Measurements from ENCODE around the gene A4GALT. TPM values are rescaled to one million over a fixed set of nuclear protein-coding genes. Genes with fewer than 3 reads are reported as not detected.

The A4GALT gene
- polyA plus RNA-seq, 2 donors = 19.3 to 50.3 TPM

GRCh38 chr22:42656578-42656977, 64.1 kb downstream of the A4GALT start:
- WGBS, 2 donors = 94 to 97% methylated on average over 8 of the region's 8 CpGs

GRCh38 chr22:42655693-42656092, 65.0 kb downstream of the A4GALT start:
- no peaks in the 10 kb centered on the region for H3K9me3 ChIP-seq (ENCODE audit: control insufficient read depth in 2 of 2, insufficient read depth in 1 of 2, low read depth in 1 of 2, low read length in 1 of 2)

More at GRCh38 chr22:42656578-42656977, 64.1 kb downstream of the A4GALT start:
- H3K4me3 ChIP-seq (ENCODE audit: low read depth in 1 of 2, low read length in 2 of 2) = no peak overlapping the region
- no peaks in the 10 kb centered on the region for H3K4me1 ChIP-seq (ENCODE audit: control insufficient read depth in 2 of 2, insufficient read depth in 2 of 2, low read length in 1 of 2)
- H3K36me3 ChIP-seq (ENCODE audit: control insufficient read depth in 2 of 2, insufficient read depth in 2 of 2, low read length in 1 of 2) = no peaks in the 10 kb centered on the region
- H3K27me3 ChIP-seq (ENCODE audit: control insufficient read depth in 1 of 2, insufficient read depth in 2 of 2, low read length in 2 of 2) = no peaks in the 10 kb centered on the region
- H3K9me3 ChIP-seq (ENCODE audit: control insufficient read depth in 2 of 2, insufficient read depth in 1 of 2, low read depth in 1 of 2, low read length in 1 of 2) = no peaks in the 10 kb centered on the region
- H3K27ac ChIP-seq (ENCODE audit: low read depth in 2 of 2, low read length in 1 of 2) = no peak overlapping the region

GRCh38 chr22:42654436-42655073, 66.1 kb downstream of the A4GALT start:
- H3K4me3 ChIP-seq (ENCODE audit: low read depth in 1 of 2, low read length in 2 of 2) = no peak overlapping the region
- H3K36me3 ChIP-seq (ENCODE audit: control insufficient read depth in 2 of 2, insufficient read depth in 2 of 2, low read length in 1 of 2) = no peaks in the 10 kb centered on the region
- no peak overlapping the region for H3K27ac ChIP-seq (ENCODE audit: low read depth in 2 of 2, low read length in 1 of 2)
- H3K27me3 ChIP-seq (ENCODE audit: control insufficient read depth in 1 of 2, insufficient read depth in 2 of 2, low read length in 2 of 2) = no peaks in the 10 kb centered on the region
- no peaks in the 10 kb centered on the region for H3K9me3 ChIP-seq (ENCODE audit: control insufficient read depth in 2 of 2, insufficient read depth in 1 of 2, low read depth in 1 of 2, low read length in 1 of 2)
- WGBS, 2 donors = 81 to 86% methylated on average over 7 of the region's 7 CpGs
- peaks cover 0 to 2% of the 10 kb centered on the region in 2 donors for H3K4me1 ChIP-seq (ENCODE audit: control insufficient read depth in 2 of 2, insufficient read depth in 2 of 2, low read length in 1 of 2)

More at GRCh38 chr22:42655693-42656092, 65.0 kb downstream of the A4GALT start:
- Histone ChIP-seq H3K27ac (ENCODE audit: low read depth in 2 of 2, low read length in 1 of 2) (no peak overlapping the region), H3K36me3 (ENCODE audit: control insufficient read depth in 2 of 2, insufficient read depth in 2 of 2, low read length in 1 of 2) (no peaks in the 10 kb centered on the region), H3K27me3 (ENCODE audit: control insufficient read depth in 1 of 2, insufficient read depth in 2 of 2, low read length in 2 of 2) (no peaks in the 10 kb centered on the region), H3K4me3 (ENCODE audit: low read depth in 1 of 2, low read length in 2 of 2) (no peak overlapping the region), H3K4me1 (ENCODE audit: control insufficient read depth in 2 of 2, insufficient read depth in 2 of 2, low read length in 1 of 2) (no peaks in the 10 kb centered on the region)
- 62 to 66% methylated on average over 9 of the region's 9 CpGs for WGBS, 2 donors

- H3K36me3 ChIP-seq (ENCODE audit: control insufficient read depth in 2 of 2, insufficient read depth in 2 of 2, low read length in 1 of 2) = no peaks in the 10 kb centered on the region
- 83 to 91% methylated on average over 4 of the region's 4 CpGs for WGBS, 2 donors
- H3K9me3 ChIP-seq (ENCODE audit: control insufficient read depth in 2 of 2, insufficient read depth in 1 of 2, low read depth in 1 of 2, low read length in 1 of 2) = no peaks in the 10 kb centered on the region
- H3K27me3 ChIP-seq (ENCODE audit: control insufficient read depth in 1 of 2, insufficient read depth in 2 of 2, low read length in 2 of 2) = no peaks in the 10 kb centered on the region
- H3K4me1 ChIP-seq (ENCODE audit: control insufficient read depth in 2 of 2, insufficient read depth in 2 of 2, low read length in 1 of 2) = peaks cover 0 to 2% of the 10 kb centered on the region in 2 donors
- no peak overlapping the region for H3K4me3 ChIP-seq (ENCODE audit: low read depth in 1 of 2, low read length in 2 of 2)
- H3K27ac ChIP-seq (ENCODE audit: low read depth in 2 of 2, low read length in 1 of 2) = no peak overlapping the region
Observed at GRCh38 chr22:42653999-42654398, 66.7 kb downstream of the A4GALT start.

GRCh38 chr22:42651134-42651533, 69.5 kb downstream of the A4GALT start:
- Histone ChIP-seq H3K36me3 (ENCODE audit: control insufficient read depth in 2 of 2, insufficient read depth in 2 of 2, low read length in 1 of 2) (no peaks in the 10 kb centered on the region), H3K9me3 (ENCODE audit: control insufficient read depth in 2 of 2, insufficient read depth in 1 of 2, low read depth in 1 of 2, low read length in 1 of 2) (no peaks in the 10 kb centered on the region), H3K4me1 (ENCODE audit: control insufficient read depth in 2 of 2, insufficient read depth in 2 of 2, low read length in 1 of 2) (peaks cover 7 to 23% of the 10 kb centered on the region in 2 donors), H3K4me3 (ENCODE audit: low read depth in 1 of 2, low read length in 2 of 2) (no peak overlapping the region), H3K27me3 (ENCODE audit: control insufficient read depth in 1 of 2, insufficient read depth in 2 of 2, low read length in 2 of 2) (no peaks in the 10 kb centered on the region), H3K27ac (ENCODE audit: low read depth in 2 of 2, low read length in 1 of 2) (no peak overlapping the region)
- 66 to 71% methylated on average over 7 of the region's 7 CpGs for WGBS, 2 donors

- H3K36me3 ChIP-seq (ENCODE audit: control insufficient read depth in 2 of 2, insufficient read depth in 2 of 2, low read length in 1 of 2) = no peaks in the 10 kb centered on the region
- peak within 1 kb of the TSS; percentile 91 to 99 for H3K4me3 ChIP-seq (ENCODE audit: low read depth in 1 of 2, low read length in 2 of 2)
- no peaks in the 10 kb centered on the region for H3K9me3 ChIP-seq (ENCODE audit: control insufficient read depth in 2 of 2, insufficient read depth in 1 of 2, low read depth in 1 of 2, low read length in 1 of 2)
- H3K27me3 ChIP-seq (ENCODE audit: control insufficient read depth in 1 of 2, insufficient read depth in 2 of 2, low read length in 2 of 2) = no peaks in the 10 kb centered on the region
- WGBS, 2 donors = 7 to 19% methylated on average over 34 to 81 of the region's 81 CpGs
- H3K27ac ChIP-seq (ENCODE audit: low read depth in 2 of 2, low read length in 1 of 2) = peak within 1 kb of the TSS; percentile 86 to 97
- H3K4me1 ChIP-seq (ENCODE audit: control insufficient read depth in 2 of 2, insufficient read depth in 2 of 2, low read length in 1 of 2) = peaks cover 11 to 40% of the 10 kb centered on the region in 2 donors
Observed at GRCh38 chr22:42649246-42650099, 71.2 kb downstream of the A4GALT start, which contains the start of gene CYB5R3. Gene CYB5R3, minus strand, starts transcription at chr22:42649392. Its CDS starts 77 bp downstream, at chr22:42649315.

GRCh38 chr22:42648368-42649245, 72.1 kb downstream of the A4GALT start:
- Histone ChIP-seq H3K27me3 (ENCODE audit: control insufficient read depth in 1 of 2, insufficient read depth in 2 of 2, low read length in 2 of 2) (no peaks in the 10 kb centered on the region), H3K4me3 (ENCODE audit: low read depth in 1 of 2, low read length in 2 of 2) (peak overlapping the region; percentile 91 to 99), H3K27ac (ENCODE audit: low read depth in 2 of 2, low read length in 1 of 2) (peak overlapping the region; percentile 86 to 97), H3K36me3 (ENCODE audit: control insufficient read depth in 2 of 2, insufficient read depth in 2 of 2, low read length in 1 of 2) (no peaks in the 10 kb centered on the region), H3K4me1 (ENCODE audit: control insufficient read depth in 2 of 2, insufficient read depth in 2 of 2, low read length in 1 of 2) (peaks cover 11 to 45% of the 10 kb centered on the region in 2 donors), H3K9me3 (ENCODE audit: control insufficient read depth in 2 of 2, insufficient read depth in 1 of 2, low read depth in 1 of 2, low read length in 1 of 2) (no peaks in the 10 kb centered on the region)
- 1 to 2% methylated on average over 44 to 49 of the region's 49 CpGs for WGBS, 2 donors

GRCh38 chr22:42648017-42648367, 72.7 kb downstream of the A4GALT start:
- Histone ChIP-seq H3K4me3 (ENCODE audit: low read depth in 1 of 2, low read length in 2 of 2) (peak overlapping the region; percentile 91 to 99), H3K27ac (ENCODE audit: low read depth in 2 of 2, low read length in 1 of 2) (peak overlapping the region; percentile 86 to 97)

More at GRCh38 chr22:42648017-42648367, 72.7 kb downstream of the A4GALT start:
- Histone ChIP-seq H3K9me3 (ENCODE audit: control insufficient read depth in 2 of 2, insufficient read depth in 1 of 2, low read depth in 1 of 2, low read length in 1 of 2) (no peaks in the 10 kb centered on the region), H3K27me3 (ENCODE audit: control insufficient read depth in 1 of 2, insufficient read depth in 2 of 2, low read length in 2 of 2) (no peaks in the 10 kb centered on the region), H3K4me1 (ENCODE audit: control insufficient read depth in 2 of 2, insufficient read depth in 2 of 2, low read length in 1 of 2) (peaks cover 17 to 45% of the 10 kb centered on the region in 2 donors), H3K36me3 (ENCODE audit: control insufficient read depth in 2 of 2, insufficient read depth in 2 of 2, low read length in 1 of 2) (no peaks in the 10 kb centered on the region)
- 33 to 47% methylated on average over 4 of the region's 4 CpGs for WGBS, 2 donors

All from esophagus (tissue), 2 donors.